Ishikawa (cell line): ENCODE results near the gene OPCML.

Experiments
- CREB1 ChIP-seq: IDR thresholded peaks from 2 replicates; pipeline ENCODE4 v1.6.1; 2012; ENCODE audit warnings: low read depth
- RAD21 ChIP-seq: IDR thresholded peaks from 2 replicates; pipeline ENCODE4 v1.6.1; 2012; ENCODE audit warnings: low read depth
- TAF1 ChIP-seq: IDR thresholded peaks from 2 replicates; pipeline ENCODE4 v1.6.1; 2012; ENCODE audit warnings: low read depth, mild to moderate bottlenecking
- TCF12 ChIP-seq: IDR thresholded peaks from 2 replicates; pipeline ENCODE4 v1.6.1; 2012; ENCODE audit warnings: low read depth
- TEAD4 ChIP-seq: IDR thresholded peaks from 2 replicates; pipeline ENCODE4 v1.6.1; 2012
- YY1 ChIP-seq: IDR thresholded peaks from 2 replicates; pipeline ENCODE4 v1.6.1; 2012; ENCODE audit warnings: low read depth
- TF ChIP-seq, protein P1 (sequence below): IDR thresholded peaks from 2 replicates; pipeline ENCODE4 v1.6.1; 2012; ENCODE audit warnings: low read depth, mild to moderate bottlenecking

DNA sequence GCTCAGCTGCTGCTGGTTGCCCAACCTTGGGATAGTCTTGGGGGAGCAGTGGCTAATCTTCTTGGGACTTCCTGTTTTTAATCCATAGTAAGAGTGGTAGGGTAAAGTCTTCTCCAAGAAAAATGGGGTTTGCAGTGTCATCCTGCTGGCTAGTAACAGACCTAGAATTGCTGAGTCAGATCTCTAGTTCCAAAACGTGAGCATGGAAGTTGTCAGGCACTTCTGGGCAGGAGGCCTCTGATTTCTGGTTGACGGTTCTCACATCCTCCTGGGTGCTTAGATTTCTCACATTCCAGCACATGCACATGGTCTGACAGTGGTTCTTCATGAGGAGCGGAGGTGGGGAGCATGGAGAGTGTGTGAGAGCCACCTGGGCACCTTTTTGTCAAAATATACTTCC is 410.0 kb downstream of the OPCML start:
- no peak for TF ChIP-seq TAF1
- TF ChIP-seq TCF12: no peak
- no peak for TF ChIP-seq RAD21
- TF ChIP-seq, protein P1, sequence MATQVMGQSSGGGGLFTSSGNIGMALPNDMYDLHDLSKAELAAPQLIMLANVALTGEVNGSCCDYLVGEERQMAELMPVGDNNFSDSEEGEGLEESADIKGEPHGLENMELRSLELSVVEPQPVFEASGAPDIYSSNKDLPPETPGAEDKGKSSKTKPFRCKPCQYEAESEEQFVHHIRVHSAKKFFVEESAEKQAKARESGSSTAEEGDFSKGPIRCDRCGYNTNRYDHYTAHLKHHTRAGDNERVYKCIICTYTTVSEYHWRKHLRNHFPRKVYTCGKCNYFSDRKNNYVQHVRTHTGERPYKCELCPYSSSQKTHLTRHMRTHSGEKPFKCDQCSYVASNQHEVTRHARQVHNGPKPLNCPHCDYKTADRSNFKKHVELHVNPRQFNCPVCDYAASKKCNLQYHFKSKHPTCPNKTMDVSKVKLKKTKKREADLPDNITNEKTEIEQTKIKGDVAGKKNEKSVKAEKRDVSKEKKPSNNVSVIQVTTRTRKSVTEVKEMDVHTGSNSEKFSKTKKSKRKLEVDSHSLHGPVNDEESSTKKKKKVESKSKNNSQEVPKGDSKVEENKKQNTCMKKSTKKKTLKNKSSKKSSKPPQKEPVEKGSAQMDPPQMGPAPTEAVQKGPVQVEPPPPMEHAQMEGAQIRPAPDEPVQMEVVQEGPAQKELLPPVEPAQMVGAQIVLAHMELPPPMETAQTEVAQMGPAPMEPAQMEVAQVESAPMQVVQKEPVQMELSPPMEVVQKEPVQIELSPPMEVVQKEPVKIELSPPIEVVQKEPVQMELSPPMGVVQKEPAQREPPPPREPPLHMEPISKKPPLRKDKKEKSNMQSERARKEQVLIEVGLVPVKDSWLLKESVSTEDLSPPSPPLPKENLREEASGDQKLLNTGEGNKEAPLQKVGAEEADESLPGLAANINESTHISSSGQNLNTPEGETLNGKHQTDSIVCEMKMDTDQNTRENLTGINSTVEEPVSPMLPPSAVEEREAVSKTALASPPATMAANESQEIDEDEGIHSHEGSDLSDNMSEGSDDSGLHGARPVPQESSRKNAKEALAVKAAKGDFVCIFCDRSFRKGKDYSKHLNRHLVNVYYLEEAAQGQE: no peak
- TF ChIP-seq YY1: no peak
- TF ChIP-seq CREB1: no peak
- no peak for TF ChIP-seq TEAD4
